Measurements from ENCODE around the gene PPP1R13B.

The PPP1R13B gene

GRCh38 chr14:103690332-103690731, 157.0 kb downstream of the PPP1R13B start:
- Histone ChIP-seq H3K9ac (ENCODE audit: low read length) (no peak overlapping the region), H3K9me3 (ENCODE audit: insufficient read depth, low read length) (no peaks in the 10 kb centered on the region), H3K27ac (ENCODE audit: low read length) (no peak overlapping the region), H3K4me1 (ENCODE audit: low read length) (peaks cover 39% of the 10 kb centered on the region), H4K20me1 (ENCODE audit: insufficient read depth, low read length) (peaks cover 10% of the 10 kb centered on the region), H3K4me3 (ENCODE audit: low read length) (no peak overlapping the region), H2AFZ (ENCODE audit: low read depth, low read length) (no peak overlapping the region), H3K27me3 (ENCODE audit: low read depth, low read length) (no peaks in the 10 kb centered on the region), H3K79me2 (ENCODE audit: low read length) (peaks cover 5% of the 10 kb centered on the region; the same call in 1 of the 2 replicates), H3K4me2 (ENCODE audit: low read length) (peak overlapping the region; percentile 80; the same call in 1 of the 2 replicates), H3K36me3 (replicated peaks; ENCODE audit: low read depth, low read length) (peaks cover 54% of the 10 kb centered on the region)
- no peak for TF ChIP-seq EZH2phosphoT487 (IDR thresholded peaks at IDR 0.05; ENCODE audit: low read depth)
- TF ChIP-seq, protein P1, sequence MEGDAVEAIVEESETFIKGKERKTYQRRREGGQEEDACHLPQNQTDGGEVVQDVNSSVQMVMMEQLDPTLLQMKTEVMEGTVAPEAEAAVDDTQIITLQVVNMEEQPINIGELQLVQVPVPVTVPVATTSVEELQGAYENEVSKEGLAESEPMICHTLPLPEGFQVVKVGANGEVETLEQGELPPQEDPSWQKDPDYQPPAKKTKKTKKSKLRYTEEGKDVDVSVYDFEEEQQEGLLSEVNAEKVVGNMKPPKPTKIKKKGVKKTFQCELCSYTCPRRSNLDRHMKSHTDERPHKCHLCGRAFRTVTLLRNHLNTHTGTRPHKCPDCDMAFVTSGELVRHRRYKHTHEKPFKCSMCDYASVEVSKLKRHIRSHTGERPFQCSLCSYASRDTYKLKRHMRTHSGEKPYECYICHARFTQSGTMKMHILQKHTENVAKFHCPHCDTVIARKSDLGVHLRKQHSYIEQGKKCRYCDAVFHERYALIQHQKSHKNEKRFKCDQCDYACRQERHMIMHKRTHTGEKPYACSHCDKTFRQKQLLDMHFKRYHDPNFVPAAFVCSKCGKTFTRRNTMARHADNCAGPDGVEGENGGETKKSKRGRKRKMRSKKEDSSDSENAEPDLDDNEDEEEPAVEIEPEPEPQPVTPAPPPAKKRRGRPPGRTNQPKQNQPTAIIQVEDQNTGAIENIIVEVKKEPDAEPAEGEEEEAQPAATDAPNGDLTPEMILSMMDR (IDR thresholded peaks at IDR 0.05; ENCODE audit: low read depth, low read length) = no peak

GRCh38 chr14:103688906-103689902, 158.2 kb downstream of the PPP1R13B start:
- Histone ChIP-seq H3K9me3 (ENCODE audit: insufficient read depth, low read length) (no peaks in the 10 kb centered on the region), H3K9ac (ENCODE audit: low read length) (peak overlapping the region; percentile 34; the same call in 1 of the 2 replicates), H3K4me1 (ENCODE audit: low read length) (peaks cover 39% of the 10 kb centered on the region), H3K4me2 (ENCODE audit: low read length) (peak overlapping the region; percentile 80), H2AFZ (ENCODE audit: low read depth, low read length) (no peak overlapping the region), H3K4me3 (ENCODE audit: low read length) (peak overlapping the region; percentile 63), H3K27ac (ENCODE audit: low read length) (peak overlapping the region; percentile 44), H3K79me2 (ENCODE audit: low read length) (peaks cover 5% of the 10 kb centered on the region; the same call in 1 of the 2 replicates), H3K36me3 (replicated peaks; ENCODE audit: low read depth, low read length) (peaks cover 54% of the 10 kb centered on the region), H4K20me1 (ENCODE audit: insufficient read depth, low read length) (peaks cover 10% of the 10 kb centered on the region), H3K27me3 (ENCODE audit: low read depth, low read length) (no peaks in the 10 kb centered on the region)
- TF ChIP-seq EZH2phosphoT487 (IDR thresholded peaks at IDR 0.05; ENCODE audit: low read depth) = no peak
- TF ChIP-seq, protein P1 (IDR thresholded peaks at IDR 0.05; ENCODE audit: low read depth, low read length) = no peak

DNA sequence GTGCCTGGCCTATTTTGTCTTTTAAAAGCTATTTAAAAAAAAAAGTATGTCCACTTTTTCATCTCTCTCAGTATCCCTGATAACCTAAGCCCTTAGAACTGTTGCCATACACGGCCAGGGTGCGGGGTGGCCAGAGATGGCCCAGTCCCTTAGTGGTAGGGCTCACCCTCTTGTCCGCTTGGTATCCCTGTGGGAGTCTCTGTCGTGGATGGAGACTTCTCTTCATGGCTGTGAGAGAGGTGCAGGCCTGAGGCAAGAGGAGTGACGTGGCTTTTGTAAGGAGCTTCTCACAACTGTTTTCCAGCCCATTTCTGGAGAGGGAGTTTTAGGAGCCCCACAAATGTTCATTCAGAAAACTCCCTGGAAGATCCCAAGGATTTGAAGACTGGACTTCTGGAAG, 158.9 kb downstream of the PPP1R13B start:
- no peaks in the 10 kb centered on the region for H3K27me3 ChIP-seq (ENCODE audit: low read depth, low read length)
- no peak overlapping the region for H3K27ac ChIP-seq (ENCODE audit: low read length)
- peaks cover 10% of the 10 kb centered on the region for H4K20me1 ChIP-seq (ENCODE audit: insufficient read depth, low read length)
- H3K4me3 ChIP-seq (ENCODE audit: low read length) = no peak overlapping the region
- peaks cover 49% of the 10 kb centered on the region for H3K36me3 ChIP-seq (replicated peaks; ENCODE audit: low read depth, low read length)
- H3K4me1 ChIP-seq (ENCODE audit: low read length) = peaks cover 39% of the 10 kb centered on the region
- H3K9ac ChIP-seq (ENCODE audit: low read length) = no peak overlapping the region
- H3K4me2 ChIP-seq (ENCODE audit: low read length) = no peak overlapping the region
- peaks cover 5% of the 10 kb centered on the region; the same call in 1 of the 2 replicates for H3K79me2 ChIP-seq (ENCODE audit: low read length)
- TF ChIP-seq EZH2phosphoT487 (IDR thresholded peaks at IDR 0.05; ENCODE audit: low read depth) = no peak
- TF ChIP-seq, protein P1 (IDR thresholded peaks at IDR 0.05; ENCODE audit: low read depth, low read length) = no peak
- no peak overlapping the region for H2AFZ ChIP-seq (ENCODE audit: low read depth, low read length)
- H3K9me3 ChIP-seq (ENCODE audit: insufficient read depth, low read length) = no peaks in the 10 kb centered on the region

DNA sequence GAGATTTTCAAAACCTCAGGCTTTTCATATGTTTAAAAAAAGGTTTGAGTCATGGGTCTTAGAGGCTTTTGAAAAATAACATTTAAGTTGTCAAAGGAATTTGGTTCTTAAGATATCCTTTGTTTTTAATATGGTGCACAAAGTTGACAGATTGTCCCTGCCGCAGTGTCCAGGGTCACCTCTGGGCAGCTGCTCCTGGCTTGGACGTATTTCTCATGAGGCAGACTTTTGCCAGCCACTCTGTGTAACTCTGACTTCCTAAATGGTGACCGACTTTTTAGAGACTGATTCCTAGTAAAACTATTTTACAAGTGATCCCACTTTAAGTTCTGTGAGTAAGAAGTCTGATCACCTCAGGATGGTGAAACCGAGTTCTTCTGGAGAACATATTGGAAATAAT, 159.7 kb downstream of the PPP1R13B start:
- H3K4me2 ChIP-seq (ENCODE audit: low read length) = no peak overlapping the region

More for the DNA sequence above, 159.7 kb downstream of the PPP1R13B start:
- H3K36me3 ChIP-seq (replicated peaks; ENCODE audit: low read depth, low read length) = peaks cover 52% of the 10 kb centered on the region
- H3K27ac ChIP-seq (ENCODE audit: low read length) = no peak overlapping the region
- H3K27me3 ChIP-seq (ENCODE audit: low read depth, low read length) = no peaks in the 10 kb centered on the region
- no peak overlapping the region for H2AFZ ChIP-seq (ENCODE audit: low read depth, low read length)
- TF ChIP-seq, protein P1 (IDR thresholded peaks at IDR 0.05; ENCODE audit: low read depth, low read length) = no peak
- no peak for TF ChIP-seq EZH2phosphoT487 (IDR thresholded peaks at IDR 0.05; ENCODE audit: low read depth)
- peaks cover 10% of the 10 kb centered on the region for H4K20me1 ChIP-seq (ENCODE audit: insufficient read depth, low read length)
- H3K4me1 ChIP-seq (ENCODE audit: low read length) = peaks cover 39% of the 10 kb centered on the region
- H3K9ac ChIP-seq (ENCODE audit: low read length) = no peak overlapping the region
- H3K9me3 ChIP-seq (ENCODE audit: insufficient read depth, low read length) = no peaks in the 10 kb centered on the region
- peaks cover 5% of the 10 kb centered on the region; the same call in 1 of the 2 replicates for H3K79me2 ChIP-seq (ENCODE audit: low read length)
- H3K4me3 ChIP-seq (ENCODE audit: low read length) = no peak overlapping the region

Data from OCI-LY3 (cell line).